Right renal pelvis (tissue), 4 donors: ENCODE results near the gene CHMP6. TPM values are rescaled to one million over a fixed set of nuclear protein-coding genes. Genes with fewer than 3 reads are reported as not detected.
A peak's percentile ranks its signal among the peaks of the same experiment; 100 is the strongest.

Source experiments
- DNase-seq, 4 donors: peaks; one replicate each; pipeline ENCODE4 v3.0.0-alpha.2; 2013; ENCODE audit warnings: low read depth in 4 of 4, low spot score in 3 of 4, missing footprints in 1 of 4
- polyA plus RNA-seq, 4 donors: library from polyadenylated mRNA; unstranded; fragments of 120-200 nt; gene quantifications; one replicate each; pipeline ENCODE4 v1.2.1, GENCODE V29; 2013; ENCODE audit not compliant: insufficient read length in 4 of 4

CHMP6 gene
- polyA plus RNA-seq, 4 donors = 27.3 to 34.5 (median 30.5) TPM

- no peak for DNase-seq
These were observed 35.9 kb upstream of the CHMP6 start for GRCh38 chr17:80955671-80956280.

- DNase-seq = no peak
These were observed 35.1 kb upstream of the CHMP6 start for GRCh38 chr17:80956321-80957190.

- no peak for DNase-seq
These were observed 34.1 kb upstream of the CHMP6 start for GRCh38 chr17:80957461-80957941.

- peak in 2 of 4 donors; percentile 53 to 63 for DNase-seq
These were observed 32.2 kb upstream of the CHMP6 start for GRCh38 chr17:80959330-80960036.

GRCh38 chr17:80960037-80960796 is 31.4 kb upstream of the CHMP6 start:
- DNase-seq = no peak

GRCh38 chr17:80960797-80961452 is 30.7 kb upstream of the CHMP6 start:
- no peak for DNase-seq

- DNase-seq = no peak
These were observed 29.9 kb upstream of the CHMP6 start for GRCh38 chr17:80961541-80962330.

GRCh38 chr17:80962356-80963329 is 29.0 kb upstream of the CHMP6 start:
- no peak for DNase-seq

GRCh38 chr17:80963812-80964543 is 27.7 kb upstream of the CHMP6 start:
- no peak for DNase-seq

- no peak for DNase-seq
These were observed 27.1 kb upstream of the CHMP6 start for GRCh38 chr17:80964544-80964856.

- no peak for DNase-seq
These were observed 26.6 kb upstream of the CHMP6 start for GRCh38 chr17:80964859-80965580.

- DNase-seq = no peak
These were observed 26.0 kb upstream of the CHMP6 start for GRCh38 chr17:80965606-80966005.

GRCh38 chr17:80967404-80967872 is 24.2 kb upstream of the CHMP6 start:
- DNase-seq = no peak

- no peak for DNase-seq
These were observed 23.0 kb upstream of the CHMP6 start for GRCh38 chr17:80968602-80969029.

GRCh38 chr17:80969030-80969673 is 22.5 kb upstream of the CHMP6 start:
- DNase-seq = no peak

- no peak for DNase-seq
These were observed 22.0 kb upstream of the CHMP6 start for GRCh38 chr17:80969674-80970043.
